ENCODE measurements around the gene NAGPA.

The NAGPA gene

DNA sequence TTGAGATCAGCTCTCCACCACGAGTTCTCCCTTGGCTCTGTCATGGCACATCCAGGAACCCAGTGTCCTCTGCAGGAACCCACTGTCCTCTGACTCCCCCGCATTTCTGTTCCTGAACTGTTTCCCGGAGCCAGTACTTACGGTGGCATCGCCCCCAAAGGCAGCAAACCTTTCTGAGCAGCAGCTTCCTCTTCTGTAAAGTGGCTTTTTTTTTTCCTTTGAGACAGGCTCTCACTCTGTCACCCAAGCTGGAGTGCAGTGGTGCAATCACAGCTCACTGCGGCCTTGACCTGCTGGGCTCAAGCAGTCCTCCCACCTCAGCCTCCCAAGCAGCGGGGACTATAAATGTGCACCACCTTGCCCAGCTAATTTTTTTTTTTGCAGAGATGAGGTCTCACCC lies 32.2 kb downstream of the NAGPA start:
- Histone ChIP-seq H3K27me3 (ENCODE audit: insufficient read depth, poor library complexity, severe bottlenecking) (no peaks in the 10 kb centered on the region), H3K27ac (replicated peaks) (no peak overlapping the region), H3K4me3 (replicated peaks; ENCODE audit: insufficient read depth, low read length) (no peak overlapping the region)
- peak; percentile 64 to 77 for DNase-seq (ENCODE audit: low read depth in 1 of 2, low spot score in 1 of 2)
- TF ChIP-seq SPI1 (IDR thresholded peaks at IDR 0.05; ENCODE audit: borderline replicate concordance, low read depth) = peak; percentile 14; the same call in 1 of the 2 replicates
- TF ChIP-seq, protein P1, sequence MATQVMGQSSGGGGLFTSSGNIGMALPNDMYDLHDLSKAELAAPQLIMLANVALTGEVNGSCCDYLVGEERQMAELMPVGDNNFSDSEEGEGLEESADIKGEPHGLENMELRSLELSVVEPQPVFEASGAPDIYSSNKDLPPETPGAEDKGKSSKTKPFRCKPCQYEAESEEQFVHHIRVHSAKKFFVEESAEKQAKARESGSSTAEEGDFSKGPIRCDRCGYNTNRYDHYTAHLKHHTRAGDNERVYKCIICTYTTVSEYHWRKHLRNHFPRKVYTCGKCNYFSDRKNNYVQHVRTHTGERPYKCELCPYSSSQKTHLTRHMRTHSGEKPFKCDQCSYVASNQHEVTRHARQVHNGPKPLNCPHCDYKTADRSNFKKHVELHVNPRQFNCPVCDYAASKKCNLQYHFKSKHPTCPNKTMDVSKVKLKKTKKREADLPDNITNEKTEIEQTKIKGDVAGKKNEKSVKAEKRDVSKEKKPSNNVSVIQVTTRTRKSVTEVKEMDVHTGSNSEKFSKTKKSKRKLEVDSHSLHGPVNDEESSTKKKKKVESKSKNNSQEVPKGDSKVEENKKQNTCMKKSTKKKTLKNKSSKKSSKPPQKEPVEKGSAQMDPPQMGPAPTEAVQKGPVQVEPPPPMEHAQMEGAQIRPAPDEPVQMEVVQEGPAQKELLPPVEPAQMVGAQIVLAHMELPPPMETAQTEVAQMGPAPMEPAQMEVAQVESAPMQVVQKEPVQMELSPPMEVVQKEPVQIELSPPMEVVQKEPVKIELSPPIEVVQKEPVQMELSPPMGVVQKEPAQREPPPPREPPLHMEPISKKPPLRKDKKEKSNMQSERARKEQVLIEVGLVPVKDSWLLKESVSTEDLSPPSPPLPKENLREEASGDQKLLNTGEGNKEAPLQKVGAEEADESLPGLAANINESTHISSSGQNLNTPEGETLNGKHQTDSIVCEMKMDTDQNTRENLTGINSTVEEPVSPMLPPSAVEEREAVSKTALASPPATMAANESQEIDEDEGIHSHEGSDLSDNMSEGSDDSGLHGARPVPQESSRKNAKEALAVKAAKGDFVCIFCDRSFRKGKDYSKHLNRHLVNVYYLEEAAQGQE (IDR thresholded peaks at IDR 0.05; ENCODE audit: insufficient replicate concordance, low read depth) = no peak

- Histone ChIP-seq H3K27ac (replicated peaks) (no peak overlapping the region), H3K27me3 (ENCODE audit: insufficient read depth, poor library complexity, severe bottlenecking) (no peaks in the 10 kb centered on the region), H3K4me3 (replicated peaks; ENCODE audit: insufficient read depth, low read length) (no peak overlapping the region)
- TF ChIP-seq, protein P1 (IDR thresholded peaks at IDR 0.05; ENCODE audit: insufficient replicate concordance, low read depth) = no peak
- TF ChIP-seq GABPA (IDR thresholded peaks at IDR 0.05; ENCODE audit: low read depth) (no peak), POLR2AphosphoS5 (IDR thresholded peaks at IDR 0.05; ENCODE audit: low read depth) (no peak), CTCF (IDR thresholded peaks at IDR 0.05; ENCODE audit: insufficient read depth, low read length) (no peak), SPI1 (IDR thresholded peaks at IDR 0.05; ENCODE audit: borderline replicate concordance, low read depth) (no peak)
- DNase-seq (ENCODE audit: low read depth in 1 of 2, low spot score in 1 of 2) = no peak
These were observed 33.1 kb downstream of the NAGPA start for GRCh38 chr16:5000573-5001001.

- TF ChIP-seq POLR2AphosphoS5 (IDR thresholded peaks at IDR 0.05; ENCODE audit: low read depth) = no peak
- no peak for TF ChIP-seq CTCF (IDR thresholded peaks at IDR 0.05; ENCODE audit: insufficient read depth, low read length)
- no peak for TF ChIP-seq SPI1 (IDR thresholded peaks at IDR 0.05; ENCODE audit: borderline replicate concordance, low read depth)
- no peak for TF ChIP-seq GABPA (IDR thresholded peaks at IDR 0.05; ENCODE audit: low read depth)
- TF ChIP-seq, protein P1 (IDR thresholded peaks at IDR 0.05; ENCODE audit: insufficient replicate concordance, low read depth) = no peak
- no peak for DNase-seq (ENCODE audit: low read depth in 1 of 2, low spot score in 1 of 2)
- Histone ChIP-seq H3K27me3 (ENCODE audit: insufficient read depth, poor library complexity, severe bottlenecking) (no peaks in the 10 kb centered on the region), H3K27ac (replicated peaks) (no peak overlapping the region), H3K4me3 (replicated peaks; ENCODE audit: insufficient read depth, low read length) (no peak overlapping the region)
These were observed 38.9 kb downstream of the NAGPA start for GRCh38 chr16:4994719-4995434.
